ENCODE results near the gene PDE6D. TPM values are rescaled to one million over a fixed set of nuclear protein-coding genes. Genes with fewer than 3 reads are reported as not detected.

Gene PDE6D
- total and polyA plus RNA-seq, 2 experiments from 2014 or later: 35.2 to 55.6 TPM

- peaks cover 14% of the 10 kb centered on the region for H3K4me1 Mint-ChIP-seq
- H3K4me2 ChIP-seq: no peak overlapping the region
- DNase-seq (ENCODE audit: low spot score) (no peak), ATAC-seq (no peak)
- peaks cover 5% of the 10 kb centered on the region for H3K27me3 Mint-ChIP-seq (ENCODE audit: insufficient read depth, low read depth, poor library complexity)
- 0 out of 2 replicates have a peak overlapping the region, but pooled peaks have one; percentile 10 for H3K27ac ChIP-seq (ENCODE audit: low read depth)
- H3K36me3 Mint-ChIP-seq (ENCODE audit: low read depth): no peaks in the 10 kb centered on the region; the same call in 2 of the 3 replicates
- no peaks in the 10 kb centered on the region for H3K79me2 ChIP-seq (replicated peaks; ENCODE audit: insufficient read depth)
- peaks cover 6% of the 10 kb centered on the region for H3K4me1 ChIP-seq (ENCODE audit: insufficient read depth)
- H3K9me3 Mint-ChIP-seq: no peaks in the 10 kb centered on the region
- H3K36me3 ChIP-seq (ENCODE audit: insufficient read depth): no peaks in the 10 kb centered on the region
- H4K20me1 ChIP-seq (replicated peaks; ENCODE audit: insufficient read depth): no peaks in the 10 kb centered on the region
- no peak overlapping the region for H3K4me3 ChIP-seq
- no peaks in the 10 kb centered on the region for H3K9me2 ChIP-seq (ENCODE audit: insufficient read depth)
- H3K27me3 ChIP-seq (ENCODE audit: insufficient read depth): no peaks in the 10 kb centered on the region
- no peak overlapping the region for H3K27ac Mint-ChIP-seq
- no peak overlapping the region for H2AFZ ChIP-seq
- H3K4me3 Mint-ChIP-seq: no peak overlapping the region
- TF ChIP-seq JUNB (IDR thresholded peaks at IDR 0.05; ENCODE audit: unreplicated experiment) (no peak), CREB1 (CRISPR knock-in tag; IDR thresholded peaks at IDR 0.05; ENCODE audit: low read depth) (no peak), EZH2 (IDR thresholded peaks at IDR 0.05; ENCODE audit: low read depth, unreplicated experiment) (no peak), ZNF114 (CRISPR knock-in tag; IDR thresholded peaks at IDR 0.05) (no peak), ZNF331 (CRISPR knock-in tag; IDR thresholded peaks at IDR 0.05; ENCODE audit: low read depth) (no peak), ZNF462 (CRISPR knock-in tag; IDR thresholded peaks at IDR 0.05) (no peak), EZH2phosphoT487 (IDR thresholded peaks at IDR 0.05; ENCODE audit: unreplicated experiment) (no peak), NANOG (IDR thresholded peaks at IDR 0.05; ENCODE audit: borderline replicate concordance) (no peak), STAT1 (IDR thresholded peaks at IDR 0.05; ENCODE audit: unreplicated experiment) (no peak), REST (IDR thresholded peaks at IDR 0.05; ENCODE audit: unreplicated experiment) (no peak), CTCF (conservative IDR thresholded peaks at IDR 0.05; ENCODE audit: low read depth in 2 of 2) (no peak), POLR2AphosphoS5 (IDR thresholded peaks at IDR 0.05; ENCODE audit: low read depth) (no peak)
- TF ChIP-seq, protein P1, sequence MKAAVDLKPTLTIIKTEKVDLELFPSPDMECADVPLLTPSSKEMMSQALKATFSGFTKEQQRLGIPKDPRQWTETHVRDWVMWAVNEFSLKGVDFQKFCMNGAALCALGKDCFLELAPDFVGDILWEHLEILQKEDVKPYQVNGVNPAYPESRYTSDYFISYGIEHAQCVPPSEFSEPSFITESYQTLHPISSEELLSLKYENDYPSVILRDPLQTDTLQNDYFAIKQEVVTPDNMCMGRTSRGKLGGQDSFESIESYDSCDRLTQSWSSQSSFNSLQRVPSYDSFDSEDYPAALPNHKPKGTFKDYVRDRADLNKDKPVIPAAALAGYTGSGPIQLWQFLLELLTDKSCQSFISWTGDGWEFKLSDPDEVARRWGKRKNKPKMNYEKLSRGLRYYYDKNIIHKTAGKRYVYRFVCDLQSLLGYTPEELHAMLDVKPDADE (IDR thresholded peaks at IDR 0.05): no peak
- 0 out of 2 replicates have a peak, but pooled peaks cover 4% of the 10 kb centered on the region for H3F3A ChIP-seq (replicated peaks; ENCODE audit: low read depth)
These were observed 37.5 kb downstream of the PDE6D start for GRCh38 chr2:231743376-231744116.

Data from GM23338 (cell line).